Ectodermal cell (in vitro differentiated cells): ENCODE measurements around the gene BCL11A.

Source experiments
- H3K27ac ChIP-seq: 2 replicates; pipeline ENCODE4 v1.7.0; 2013; ENCODE audit warnings: mild to moderate bottlenecking, low read depth, low read length; ENCODE audit not compliant: insufficient read depth, poor library complexity, severe bottlenecking
- H3K27me3 ChIP-seq: 2 replicates; pipeline ENCODE4 v1.7.0; 2013; ENCODE audit warnings: mild to moderate bottlenecking, low read length; ENCODE audit not compliant: insufficient read depth, control insufficient read depth, poor library complexity, severe bottlenecking
- H3K36me3 ChIP-seq: one replicate; pipeline ENCODE4 v1.7.0; 2013; ENCODE audit warnings: low read length; ENCODE audit not compliant: control insufficient read depth, insufficient read depth
- H3K4me1 ChIP-seq: one replicate; pipeline ENCODE4 v1.7.0; 2013; ENCODE audit warnings: low read length; ENCODE audit not compliant: control insufficient read depth, insufficient read depth
- H3K4me3 ChIP-seq: 2 replicates; pipeline ENCODE4 v1.7.0; 2013; ENCODE audit warnings: low read depth, low read length, control low read depth; ENCODE audit not compliant: insufficient read depth
- H3K9me3 ChIP-seq: 2 replicates; pipeline ENCODE4 v1.7.0; 2013; ENCODE audit warnings: mild to moderate bottlenecking, low read length, moderate library complexity; ENCODE audit not compliant: control insufficient read depth
- WGBS, 2 experiments: methylation state at CpG; one replicate each; pipeline ENCODE4 v1.1.7; 2013; ENCODE audit warnings: missing lambda C conversion rate in 2 of 2; 5-methylcytosine and 5-hydroxymethylcytosine counted together

BCL11A gene

DNA sequence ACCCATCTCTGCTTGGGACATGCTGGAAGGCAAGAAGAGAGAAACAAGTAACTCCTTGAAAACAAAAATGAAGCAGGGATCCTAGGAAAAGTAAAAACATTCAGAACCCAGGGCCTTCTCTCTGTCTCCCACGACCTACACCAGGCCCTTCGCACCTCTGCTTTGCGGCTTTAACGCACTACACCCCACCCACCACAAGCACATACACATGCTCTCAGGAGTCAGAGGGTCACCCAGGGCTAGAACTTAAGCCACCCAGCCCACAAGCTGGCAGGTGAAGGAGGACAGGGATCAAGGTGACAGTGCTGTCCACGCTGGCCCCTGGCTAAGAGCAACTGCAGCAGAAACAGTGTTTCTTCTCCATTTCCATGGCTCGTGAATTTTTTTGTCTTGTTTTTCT is 72.2 kb downstream of the BCL11A start:
- WGBS, 2 experiments = 89 to 93% methylated on average over 6 of the region's 6 CpGs
- Histone ChIP-seq H3K27me3 (no peaks in the 10 kb centered on the region), H3K4me3 (no peak overlapping the region), H3K9me3 (no peaks in the 10 kb centered on the region), H3K27ac (no peak overlapping the region), H3K4me1 (peaks cover 9% of the 10 kb centered on the region), H3K36me3 (no peaks in the 10 kb centered on the region)

- peaks cover 9% of the 10 kb centered on the region for H3K4me1 ChIP-seq
- no peaks in the 10 kb centered on the region for H3K36me3 ChIP-seq
- H3K27me3 ChIP-seq = no peaks in the 10 kb centered on the region
- no peak overlapping the region for H3K27ac ChIP-seq
- 94 to 95% methylated on average over 4 of the region's 4 CpGs for WGBS, 2 experiments
- H3K4me3 ChIP-seq = no peak overlapping the region
- no peaks in the 10 kb centered on the region for H3K9me3 ChIP-seq
These were observed 73.2 kb downstream of the BCL11A start for GRCh38 chr2:60480089-60480773.

- H3K36me3 ChIP-seq = no peaks in the 10 kb centered on the region
- H3K27me3 ChIP-seq = no peaks in the 10 kb centered on the region
- WGBS, 2 experiments = 91 to 92% methylated on average over 20 to 22 of the region's 22 CpGs
- no peak overlapping the region for H3K4me3 ChIP-seq
- no peaks in the 10 kb centered on the region for H3K9me3 ChIP-seq
- peaks cover 11% of the 10 kb centered on the region for H3K4me1 ChIP-seq
- H3K27ac ChIP-seq = no peak overlapping the region
These were observed 74.0 kb downstream of the BCL11A start for GRCh38 chr2:60479226-60480088.

GRCh38 chr2:60478660-60479059 is 74.8 kb downstream of the BCL11A start:
- H3K36me3 ChIP-seq = no peaks in the 10 kb centered on the region
- no peak overlapping the region for H3K4me3 ChIP-seq
- H3K4me1 ChIP-seq = peaks cover 8% of the 10 kb centered on the region
- H3K27me3 ChIP-seq = no peaks in the 10 kb centered on the region
- no peaks in the 10 kb centered on the region for H3K9me3 ChIP-seq
- no peak overlapping the region for H3K27ac ChIP-seq
- 67% methylated on average over 7 of the region's 7 CpGs for WGBS, 2 experiments

DNA sequence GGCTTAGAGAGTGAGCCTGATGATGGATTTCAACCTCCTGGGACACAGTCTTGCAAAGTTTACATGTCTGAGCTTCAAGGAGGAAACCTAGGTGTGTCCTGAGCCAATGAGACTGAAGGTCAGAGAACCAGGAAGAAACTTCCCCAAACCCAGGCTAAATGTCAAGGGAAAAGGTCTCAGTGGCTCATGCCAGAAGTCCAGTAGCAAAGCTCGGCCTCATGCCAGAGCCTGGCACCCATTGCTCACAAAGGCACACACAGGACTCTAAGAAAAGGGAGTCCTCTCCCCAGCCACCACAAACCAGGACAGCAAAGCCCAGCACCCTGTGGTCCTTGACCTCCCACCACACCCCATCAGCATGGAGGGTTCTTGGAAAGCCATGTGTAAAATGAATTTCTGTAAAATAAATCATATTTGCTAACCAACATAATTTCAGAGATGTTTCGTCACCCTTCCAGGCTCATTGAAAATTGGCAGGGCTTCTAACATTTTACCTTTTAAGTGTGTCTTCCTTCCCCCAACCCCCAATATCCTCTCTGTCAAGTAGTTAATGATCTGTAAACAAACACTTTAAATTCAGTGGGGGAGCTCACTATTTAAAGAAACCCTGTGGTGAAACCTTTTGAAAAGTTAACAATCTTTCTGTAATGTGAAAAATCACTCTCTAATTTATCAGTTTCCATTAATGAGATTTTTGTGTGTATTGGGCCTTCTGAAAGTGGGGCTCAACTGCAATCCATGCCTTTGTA is 77.1 kb downstream of the BCL11A start:
- no peaks in the 10 kb centered on the region for H3K27me3 ChIP-seq
- peaks cover 10% of the 10 kb centered on the region for H3K4me1 ChIP-seq
- H3K27ac ChIP-seq = no peak overlapping the region
- no peak overlapping the region for H3K4me3 ChIP-seq
- H3K9me3 ChIP-seq = no peaks in the 10 kb centered on the region
- 72 to 74% methylated on average over 2 of the region's 2 CpGs for WGBS, 2 experiments
- H3K36me3 ChIP-seq = no peaks in the 10 kb centered on the region

- WGBS, 2 experiments = 87 to 89% methylated on average over 6 of the region's 6 CpGs
- no peaks in the 10 kb centered on the region for H3K9me3 ChIP-seq
These were observed 78.2 kb downstream of the BCL11A start for GRCh38 chr2:60475123-60475830.

GRCh38 chr2:60474301-60474700 is 79.2 kb downstream of the BCL11A start:
- H3K4me1 ChIP-seq = peaks cover 10% of the 10 kb centered on the region
- no peaks in the 10 kb centered on the region for H3K9me3 ChIP-seq
- WGBS, 2 experiments = 60 to 70% methylated on average over 1 to 2 of the region's 2 CpGs
- no peak overlapping the region for H3K4me3 ChIP-seq
- no peaks in the 10 kb centered on the region for H3K36me3 ChIP-seq
- no peak overlapping the region for H3K27ac ChIP-seq
- H3K27me3 ChIP-seq = no peaks in the 10 kb centered on the region

More at GRCh38 chr2:60475123-60475830, 78.2 kb downstream of the BCL11A start:
- no peak overlapping the region for H3K27ac ChIP-seq
- H3K4me3 ChIP-seq = no peak overlapping the region
- no peaks in the 10 kb centered on the region for H3K36me3 ChIP-seq
- peaks cover 10% of the 10 kb centered on the region for H3K4me1 ChIP-seq
- no peaks in the 10 kb centered on the region for H3K27me3 ChIP-seq

DNA sequence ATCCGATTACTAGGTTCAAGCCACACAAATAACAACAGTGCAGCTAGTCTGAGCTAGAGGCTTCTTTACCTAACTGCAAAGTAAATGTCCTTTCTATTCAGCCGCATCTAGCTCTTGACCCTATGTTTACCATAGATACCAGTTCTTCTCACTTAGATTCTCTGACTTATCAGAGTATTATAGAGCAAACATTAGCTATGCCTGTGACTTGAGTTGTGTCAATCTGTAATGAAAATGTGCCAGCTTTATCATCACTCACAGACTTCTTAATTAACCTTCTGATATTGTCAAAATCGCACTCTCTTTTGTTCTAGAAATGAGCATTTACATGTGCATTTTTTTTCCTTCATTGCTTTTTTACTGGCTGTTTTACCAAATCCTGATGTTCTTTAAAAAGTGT is 79.9 kb downstream of the BCL11A start:
- Histone ChIP-seq H3K27me3 (no peaks in the 10 kb centered on the region), H3K9me3 (no peaks in the 10 kb centered on the region), H3K36me3 (no peaks in the 10 kb centered on the region), H3K27ac (no peak overlapping the region), H3K4me3 (no peak overlapping the region), H3K4me1 (peaks cover 10% of the 10 kb centered on the region)
- 86 to 89% methylated on average over 3 of the region's 3 CpGs for WGBS, 2 experiments

- WGBS, 2 experiments = 96 to 99% methylated on average over 5 of the region's 5 CpGs
- peaks cover 10% of the 10 kb centered on the region for H3K4me1 ChIP-seq
- no peak overlapping the region for H3K4me3 ChIP-seq
- H3K9me3 ChIP-seq = no peaks in the 10 kb centered on the region
- no peak overlapping the region for H3K27ac ChIP-seq
- no peaks in the 10 kb centered on the region for H3K27me3 ChIP-seq
- H3K36me3 ChIP-seq = no peaks in the 10 kb centered on the region
These were observed 80.7 kb downstream of the BCL11A start for GRCh38 chr2:60472663-60473289.
